NCI-H2196 treated with DMSO at 0.1 percent for 48 hours (cell line): ENCODE data around the gene RXRA.

Source experiments
- DNase-seq: peaks from one replicate; lab custom pipeline; 2025; ENCODE audit not compliant: unreplicated experiment; lab: John Stamatoyannopoulos, UW

Gene RXRA

GRCh38 chr9:134442486-134443173 lies 116.4 kb downstream of the RXRA start:
- no peak for DNase-seq

GRCh38 chr9:134443174-134444037 lies 117.2 kb downstream of the RXRA start:
- DNase-seq, result peak; percentile 82

- DNase-seq, result no peak
These were observed 117.7 kb downstream of the RXRA start for GRCh38 chr9:134444038-134444315.

GRCh38 chr9:134445000-134445399 lies 118.7 kb downstream of the RXRA start:
- no peak for DNase-seq

- DNase-seq, result peak; percentile 90
These were observed 123.1 kb downstream of the RXRA start for GRCh38 chr9:134449180-134449916.

- DNase-seq, result no peak
These were observed 125.6 kb downstream of the RXRA start for GRCh38 chr9:134451700-134452458.

GRCh38 chr9:134452728-134453127 lies 126.5 kb downstream of the RXRA start:
- DNase-seq, result no peak

GRCh38 chr9:134453776-134454475 lies 127.7 kb downstream of the RXRA start:
- DNase-seq, result no peak

GRCh38 chr9:134454476-134454857 lies 128.2 kb downstream of the RXRA start:
- no peak for DNase-seq

- no peak for DNase-seq
These were observed 128.8 kb downstream of the RXRA start for GRCh38 chr9:134455021-134455471.

- DNase-seq, result no peak
These were observed 129.3 kb downstream of the RXRA start for GRCh38 chr9:134455537-134455933.

GRCh38 chr9:134455934-134456755 lies 129.9 kb downstream of the RXRA start:
- peak; percentile 8 for DNase-seq

- DNase-seq, result no peak
These were observed 130.6 kb downstream of the RXRA start for GRCh38 chr9:134456756-134457305.

- DNase-seq, result no peak
These were observed 131.3 kb downstream of the RXRA start for GRCh38 chr9:134457321-134458206.

GRCh38 chr9:134458207-134459108 lies 132.2 kb downstream of the RXRA start:
- DNase-seq, result no peak

- DNase-seq, result no peak
These were observed 132.9 kb downstream of the RXRA start for GRCh38 chr9:134459164-134459563.

- DNase-seq, result no peak
These were observed 133.3 kb downstream of the RXRA start for GRCh38 chr9:134459573-134459972.
